ENCODE measurements around the gene EXOSC1.
"Not testable (repeated sequence)": the region's sequence is repeated elsewhere in the genome, so short reads cannot be mapped to it uniquely, and the experiment has no call there.

EXOSC1 gene, protein sequence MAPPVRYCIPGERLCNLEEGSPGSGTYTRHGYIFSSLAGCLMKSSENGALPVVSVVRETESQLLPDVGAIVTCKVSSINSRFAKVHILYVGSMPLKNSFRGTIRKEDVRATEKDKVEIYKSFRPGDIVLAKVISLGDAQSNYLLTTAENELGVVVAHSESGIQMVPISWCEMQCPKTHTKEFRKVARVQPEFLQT

DNA sequence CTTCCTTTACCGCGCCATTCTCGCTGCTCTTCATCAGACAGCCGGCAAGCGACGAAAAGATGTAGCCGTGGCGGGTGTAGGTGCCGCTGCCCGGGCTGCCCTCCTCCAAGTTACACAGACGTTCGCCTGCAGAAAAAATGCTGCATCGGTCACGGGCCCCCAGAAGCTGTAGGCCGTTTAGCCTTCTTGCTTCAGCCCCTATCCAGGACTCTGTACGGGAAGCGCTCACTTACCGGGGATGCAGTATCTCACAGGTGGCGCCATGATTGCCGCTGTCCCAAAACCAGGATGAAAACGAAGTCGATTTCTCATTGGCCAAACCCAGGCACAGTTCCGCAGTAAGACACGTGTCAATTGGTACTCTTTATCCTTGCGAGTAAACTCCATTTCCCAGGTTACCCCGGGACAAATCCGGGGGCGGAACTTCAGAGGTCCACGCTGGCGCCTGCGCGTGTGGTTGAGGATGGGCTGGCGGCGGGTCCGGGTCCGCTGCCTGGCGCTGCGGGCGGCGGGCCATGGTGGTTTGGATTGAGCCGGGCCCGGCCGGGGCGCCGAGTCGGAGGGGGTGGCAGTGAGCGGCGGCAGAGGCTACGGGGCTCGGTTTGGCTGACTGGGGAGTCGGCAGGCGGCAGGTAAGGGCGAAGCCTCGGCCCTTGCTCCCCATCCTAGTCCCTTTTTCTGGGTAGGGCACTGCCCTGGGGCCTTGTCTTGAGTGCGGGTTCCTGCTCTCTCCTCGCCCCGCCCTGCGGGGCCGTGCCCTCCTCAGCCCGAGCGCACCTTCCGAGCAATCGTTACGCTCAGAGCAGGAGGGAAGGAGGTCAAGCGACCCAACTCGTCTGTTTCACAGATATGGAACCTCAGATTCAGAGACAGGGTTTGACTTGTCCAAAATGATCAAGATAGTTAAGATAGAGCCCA is at the start of gene EXOSC1, which contains the start of gene ZDHHC16:
Gene EXOSC1 (minus strand): TSS at position 285 of the 918 bp plus-strand sequence. CDS start 21 bp downstream, at position 264.
Gene ZDHHC16 (plus strand): TSS at position 454 of the 918 bp plus-strand sequence. CDS start 5,501 bp downstream, outside the sequence.
- Histone ChIP-seq H3K4me3 (ENCODE audit: low read depth, low read length) (peak within 1 kb of the TSS; percentile 99), H3K4me1 (ENCODE audit: control insufficient read depth, insufficient read depth, low read length) (no peaks in the 10 kb centered on the region), H3K9ac (ENCODE audit: low read depth, low read length) (peak within 1 kb of the TSS; percentile 86), H3K36me3 (ENCODE audit: control insufficient read depth, insufficient read depth, low read length) (no peaks in the 10 kb centered on the region), H3K9me3 (ENCODE audit: control insufficient read depth, insufficient read depth, low read length) (no peaks in the 10 kb centered on the region), H3K27me3 (ENCODE audit: control insufficient read depth, insufficient read depth, low read length) (no peaks in the 10 kb centered on the region)

DNA sequence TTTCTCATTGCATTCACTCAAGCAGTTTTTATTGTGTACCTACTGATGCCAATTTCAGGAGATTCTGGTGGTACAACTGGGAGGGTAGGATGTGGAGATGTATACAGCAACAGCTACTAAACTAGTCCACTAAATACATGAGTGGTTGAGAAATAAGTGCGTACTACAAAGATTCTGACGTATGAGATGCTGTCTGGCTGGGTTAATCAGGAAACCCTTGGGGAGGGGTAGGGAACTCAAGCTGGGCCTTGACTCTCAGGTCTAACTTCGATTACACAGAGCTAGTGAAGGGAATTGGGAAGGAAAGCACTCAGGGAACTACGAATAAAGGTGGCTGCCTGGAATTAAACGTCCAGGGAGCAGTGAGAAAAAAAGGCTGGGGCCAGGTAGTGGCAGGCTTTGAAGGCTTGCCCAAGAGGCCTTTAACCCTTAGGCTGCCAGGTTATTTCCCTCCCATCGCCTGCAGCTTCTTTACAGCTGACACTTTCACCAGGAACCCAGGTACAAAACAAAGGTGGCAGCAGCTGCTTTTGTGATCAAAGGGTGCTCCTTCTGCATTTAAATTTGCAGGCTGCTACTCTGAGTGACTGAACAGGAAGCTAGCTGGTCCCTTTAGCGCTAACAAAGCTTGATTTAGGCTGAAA is 49.2 kb upstream of the EXOSC1 start:
- Histone ChIP-seq H3K4me1 (ENCODE audit: control insufficient read depth, insufficient read depth, low read length) (peaks cover 20% of the 10 kb centered on the region), H3K4me3 (ENCODE audit: low read depth, low read length) (no peak overlapping the region), H3K9me3 (ENCODE audit: control insufficient read depth, insufficient read depth, low read length) (no peaks in the 10 kb centered on the region), H3K9ac (ENCODE audit: low read depth, low read length) (no peak overlapping the region), H3K27me3 (ENCODE audit: control insufficient read depth, insufficient read depth, low read length) (peaks cover 3% of the 10 kb centered on the region), H3K36me3 (ENCODE audit: control insufficient read depth, insufficient read depth, low read length) (no peaks in the 10 kb centered on the region)

DNA sequence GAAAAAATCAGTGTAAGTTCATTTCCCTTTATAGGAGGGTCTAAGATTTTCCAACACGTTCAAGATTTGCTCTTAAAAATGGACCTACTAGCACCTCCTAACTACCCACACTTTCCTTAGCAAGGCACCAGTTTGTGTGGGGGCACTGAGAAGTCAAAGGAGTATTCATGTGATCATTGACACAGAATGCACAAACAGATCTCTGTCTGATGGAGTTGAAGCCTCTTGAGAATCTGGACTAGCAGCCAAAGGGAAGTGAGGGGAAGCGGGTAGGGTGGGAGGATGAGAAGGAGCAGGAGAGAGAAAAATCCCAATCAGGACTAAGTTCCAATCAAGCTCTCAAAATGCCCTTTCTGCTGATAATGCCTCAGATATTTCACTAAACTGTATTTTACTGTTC is 48.3 kb upstream of the EXOSC1 start:
- Histone ChIP-seq H3K9ac (ENCODE audit: low read depth, low read length) (no peak overlapping the region), H3K9me3 (ENCODE audit: control insufficient read depth, insufficient read depth, low read length) (no peaks in the 10 kb centered on the region), H3K4me1 (ENCODE audit: control insufficient read depth, insufficient read depth, low read length) (peaks cover 20% of the 10 kb centered on the region), H3K36me3 (ENCODE audit: control insufficient read depth, insufficient read depth, low read length) (no peaks in the 10 kb centered on the region), H3K4me3 (ENCODE audit: low read depth, low read length) (no peak overlapping the region), H3K27me3 (ENCODE audit: control insufficient read depth, insufficient read depth, low read length) (no peaks in the 10 kb centered on the region)

DNA sequence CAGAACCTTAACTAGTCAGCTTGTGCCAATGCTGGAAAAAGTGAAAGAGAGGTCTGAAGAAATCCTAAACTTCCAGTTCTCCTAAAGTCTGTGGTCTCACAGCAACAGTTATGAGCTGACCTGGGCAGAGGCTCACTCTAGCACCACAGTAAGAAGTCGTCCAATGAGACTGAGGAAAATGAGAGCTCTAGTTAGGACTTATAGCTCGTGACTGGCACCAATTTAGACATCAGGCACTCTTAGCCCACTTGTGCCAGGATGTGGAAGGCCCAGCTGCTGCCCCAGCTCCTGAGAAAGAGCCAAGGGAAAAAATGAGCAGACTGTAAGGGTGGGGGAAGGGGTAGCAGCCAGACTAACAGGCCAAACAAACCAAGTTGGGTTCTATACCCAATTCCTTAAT is 44.8 kb upstream of the EXOSC1 start:
- peaks cover 13% of the 10 kb centered on the region for H3K4me1 ChIP-seq (ENCODE audit: control insufficient read depth, insufficient read depth, low read length)
- no peaks in the 10 kb centered on the region for H3K9me3 ChIP-seq (ENCODE audit: control insufficient read depth, insufficient read depth, low read length)
- no peak overlapping the region for H3K4me3 ChIP-seq (ENCODE audit: low read depth, low read length)
- no peak overlapping the region for H3K9ac ChIP-seq (ENCODE audit: low read depth, low read length)
- no peaks in the 10 kb centered on the region for H3K36me3 ChIP-seq (ENCODE audit: control insufficient read depth, insufficient read depth, low read length)
- no peaks in the 10 kb centered on the region for H3K27me3 ChIP-seq (ENCODE audit: control insufficient read depth, insufficient read depth, low read length)

DNA sequence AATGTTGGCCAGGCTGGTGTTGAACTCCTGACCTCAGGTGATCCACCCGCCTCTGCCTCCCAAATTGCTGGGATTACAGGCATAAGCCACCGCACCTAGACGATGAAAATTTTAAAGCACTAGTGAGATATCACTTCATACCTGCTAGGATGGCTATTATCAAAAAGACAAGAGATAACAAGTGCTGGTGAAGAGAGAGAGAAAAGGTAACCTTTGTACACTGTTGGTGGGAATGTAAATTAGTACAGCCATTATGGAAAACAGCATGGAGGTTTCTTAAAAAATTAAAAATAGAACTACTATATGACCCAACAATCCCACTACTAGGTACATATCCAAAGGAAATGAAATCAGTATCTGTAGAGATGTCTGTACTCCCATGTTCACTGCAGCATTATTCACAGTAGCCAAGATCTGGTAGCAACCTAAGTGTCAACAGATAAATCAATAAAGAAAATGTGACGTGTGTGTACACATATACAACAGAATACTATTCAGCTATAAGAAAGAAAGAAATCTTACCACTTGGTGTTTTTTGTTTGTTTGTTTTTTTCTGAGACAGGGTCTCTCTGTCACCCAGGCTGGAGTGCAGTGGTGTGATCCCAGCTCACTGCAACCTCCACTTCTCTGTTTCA is 40.0 kb upstream of the EXOSC1 start:
- peaks cover 7% of the 10 kb centered on the region for H3K36me3 ChIP-seq (ENCODE audit: control insufficient read depth, insufficient read depth, low read length)
- H3K4me3 ChIP-seq (ENCODE audit: low read depth, low read length), result no peak overlapping the region

DNA sequence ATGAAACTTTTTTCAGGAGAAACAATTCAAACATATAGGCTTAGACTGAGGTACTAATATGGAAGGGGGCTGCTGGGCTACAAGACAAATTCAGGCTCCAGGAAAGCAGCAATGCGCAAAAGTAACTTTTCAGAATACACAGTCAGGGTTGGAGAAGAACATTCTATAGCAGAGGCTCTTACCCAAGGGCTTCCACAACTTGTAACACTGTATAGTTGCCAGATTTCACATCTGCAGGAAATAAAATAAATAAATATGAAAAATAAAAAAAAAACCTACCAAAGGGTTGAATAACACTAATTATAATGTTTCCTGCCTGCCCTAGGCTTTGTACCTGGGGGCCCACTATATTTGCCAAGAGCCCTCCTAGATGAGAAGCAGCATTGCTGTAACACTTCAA is 38.1 kb upstream of the EXOSC1 start:
- Histone ChIP-seq H3K9ac (ENCODE audit: low read depth, low read length) (no peak overlapping the region), H3K27me3 (ENCODE audit: control insufficient read depth, insufficient read depth, low read length) (no peaks in the 10 kb centered on the region), H3K9me3 (ENCODE audit: control insufficient read depth, insufficient read depth, low read length) (no peaks in the 10 kb centered on the region), H3K36me3 (ENCODE audit: control insufficient read depth, insufficient read depth, low read length) (peaks cover 10% of the 10 kb centered on the region), H3K4me3 (ENCODE audit: low read depth, low read length) (no peak overlapping the region), H3K4me1 (ENCODE audit: control insufficient read depth, insufficient read depth, low read length) (peaks cover 14% of the 10 kb centered on the region)

More for the DNA sequence above, 40.0 kb upstream of the EXOSC1 start:
- Histone ChIP-seq H3K4me1 (ENCODE audit: control insufficient read depth, insufficient read depth, low read length) (peaks cover under 1% of the 10 kb centered on the region), H3K9ac (ENCODE audit: low read depth, low read length) (no peak overlapping the region), H3K9me3 (ENCODE audit: control insufficient read depth, insufficient read depth, low read length) (no peaks in the 10 kb centered on the region), H3K27me3 (ENCODE audit: control insufficient read depth, insufficient read depth, low read length) (no peaks in the 10 kb centered on the region)

DNA sequence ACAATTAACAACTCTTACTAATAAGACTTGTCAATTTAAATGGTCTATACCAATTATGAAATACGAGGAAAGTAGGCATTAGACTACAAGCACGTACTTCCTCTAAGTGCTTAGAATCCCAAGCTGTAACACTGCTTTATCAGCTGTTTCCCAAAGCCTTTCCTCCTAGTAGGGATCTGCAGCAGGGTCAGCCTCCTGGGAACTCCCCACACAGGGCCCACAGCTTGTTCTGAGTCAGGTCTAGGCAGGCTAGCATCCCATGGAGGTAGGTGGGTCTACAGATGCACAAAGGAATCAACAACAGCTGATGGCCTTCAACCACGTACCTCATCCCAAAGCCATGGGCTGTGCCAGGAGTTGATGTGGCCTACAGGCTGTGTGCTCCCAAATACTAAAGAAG is 37.7 kb upstream of the EXOSC1 start:
- no peaks in the 10 kb centered on the region for H3K27me3 ChIP-seq (ENCODE audit: control insufficient read depth, insufficient read depth, low read length)
- no peak overlapping the region for H3K9ac ChIP-seq (ENCODE audit: low read depth, low read length)
- H3K36me3 ChIP-seq (ENCODE audit: control insufficient read depth, insufficient read depth, low read length), result peaks cover 10% of the 10 kb centered on the region

DNA sequence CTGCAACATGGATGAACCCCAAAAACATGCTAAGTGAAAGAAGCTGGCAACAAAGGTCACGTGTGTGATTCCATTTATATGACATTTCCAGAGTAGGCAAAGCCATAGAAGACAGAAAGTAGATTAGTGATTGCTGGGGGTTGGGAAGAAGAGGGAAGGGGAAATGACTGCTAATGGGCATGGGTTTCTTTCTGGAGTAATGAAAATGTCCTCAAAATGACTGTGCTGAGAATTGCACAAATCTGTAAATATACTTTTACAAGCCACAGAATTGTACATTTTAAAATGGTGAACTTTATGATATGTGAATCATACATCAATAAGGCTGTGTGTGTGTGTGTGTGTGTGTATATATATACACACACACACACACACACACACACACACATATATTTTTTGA is 36.6 kb upstream of the EXOSC1 start:
- peaks cover 15% of the 10 kb centered on the region for H3K4me1 ChIP-seq (ENCODE audit: control insufficient read depth, insufficient read depth, low read length)
- no peak overlapping the region for H3K9ac ChIP-seq (ENCODE audit: low read depth, low read length)
- H3K36me3 ChIP-seq (ENCODE audit: control insufficient read depth, insufficient read depth, low read length), result peaks cover 19% of the 10 kb centered on the region
- no peak overlapping the region for H3K4me3 ChIP-seq (ENCODE audit: low read depth, low read length)
- no peaks in the 10 kb centered on the region for H3K27me3 ChIP-seq (ENCODE audit: control insufficient read depth, insufficient read depth, low read length)
- no peaks in the 10 kb centered on the region for H3K9me3 ChIP-seq (ENCODE audit: control insufficient read depth, insufficient read depth, low read length)

More for the DNA sequence above, 37.7 kb upstream of the EXOSC1 start:
- no peaks in the 10 kb centered on the region for H3K9me3 ChIP-seq (ENCODE audit: control insufficient read depth, insufficient read depth, low read length)
- no peak overlapping the region for H3K4me3 ChIP-seq (ENCODE audit: low read depth, low read length)
- peaks cover 15% of the 10 kb centered on the region for H3K4me1 ChIP-seq (ENCODE audit: control insufficient read depth, insufficient read depth, low read length)

DNA sequence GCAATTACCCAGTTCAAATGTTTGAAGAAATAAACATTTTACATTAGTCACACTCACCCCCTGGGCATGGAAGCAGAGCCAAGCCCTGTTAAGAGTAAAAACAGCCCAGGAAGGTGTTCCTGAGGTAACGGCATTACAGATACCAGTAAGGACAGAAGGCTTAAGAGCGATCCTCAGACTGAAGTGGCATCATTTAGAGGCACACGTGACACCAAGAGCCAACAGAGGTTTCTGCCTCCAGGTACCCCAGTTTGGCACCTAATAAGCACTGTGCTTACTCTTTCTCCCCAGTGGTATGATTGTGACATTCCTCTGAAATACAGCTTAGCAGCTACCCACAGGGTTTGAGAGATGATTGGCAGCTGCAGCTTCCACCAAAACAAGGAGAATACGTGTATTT is 35.3 kb upstream of the EXOSC1 start:
- no peaks in the 10 kb centered on the region for H3K27me3 ChIP-seq (ENCODE audit: control insufficient read depth, insufficient read depth, low read length)
- peaks cover 15% of the 10 kb centered on the region for H3K4me1 ChIP-seq (ENCODE audit: control insufficient read depth, insufficient read depth, low read length)
- H3K4me3 ChIP-seq (ENCODE audit: low read depth, low read length), result no peak overlapping the region
- H3K36me3 ChIP-seq (ENCODE audit: control insufficient read depth, insufficient read depth, low read length), result peaks cover 22% of the 10 kb centered on the region
- H3K9me3 ChIP-seq (ENCODE audit: control insufficient read depth, insufficient read depth, low read length), result no peaks in the 10 kb centered on the region
- no peak overlapping the region for H3K9ac ChIP-seq (ENCODE audit: low read depth, low read length)

DNA sequence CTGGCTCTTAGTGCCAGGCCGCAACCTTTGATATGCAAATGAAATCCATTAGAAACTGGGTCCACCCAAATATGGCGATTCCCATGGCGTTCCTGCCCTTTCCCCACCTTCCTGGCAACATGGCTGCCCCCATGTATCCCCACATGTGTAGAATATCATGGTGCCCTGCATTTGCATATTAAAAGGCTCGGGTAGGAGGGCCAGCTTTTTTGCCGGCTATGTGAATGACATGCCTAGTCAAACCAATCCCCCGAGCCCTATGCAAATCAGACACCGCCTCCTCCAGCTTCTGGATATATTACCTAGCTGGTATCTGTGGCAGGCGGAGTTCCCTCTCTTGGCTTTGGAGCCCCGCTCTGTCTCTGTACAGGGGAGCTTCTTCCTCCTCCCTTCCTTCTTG is 34.1 kb upstream of the EXOSC1 start:
- Histone ChIP-seq H3K9me3 (ENCODE audit: control insufficient read depth, insufficient read depth, low read length) (no peaks in the 10 kb centered on the region), H3K9ac (ENCODE audit: low read depth, low read length) (no peak overlapping the region), H3K4me1 (ENCODE audit: control insufficient read depth, insufficient read depth, low read length) (peaks cover 15% of the 10 kb centered on the region), H3K36me3 (ENCODE audit: control insufficient read depth, insufficient read depth, low read length) (peaks cover 22% of the 10 kb centered on the region), H3K27me3 (ENCODE audit: control insufficient read depth, insufficient read depth, low read length) (no peaks in the 10 kb centered on the region), H3K4me3 (ENCODE audit: low read depth, low read length) (no peak overlapping the region)

DNA sequence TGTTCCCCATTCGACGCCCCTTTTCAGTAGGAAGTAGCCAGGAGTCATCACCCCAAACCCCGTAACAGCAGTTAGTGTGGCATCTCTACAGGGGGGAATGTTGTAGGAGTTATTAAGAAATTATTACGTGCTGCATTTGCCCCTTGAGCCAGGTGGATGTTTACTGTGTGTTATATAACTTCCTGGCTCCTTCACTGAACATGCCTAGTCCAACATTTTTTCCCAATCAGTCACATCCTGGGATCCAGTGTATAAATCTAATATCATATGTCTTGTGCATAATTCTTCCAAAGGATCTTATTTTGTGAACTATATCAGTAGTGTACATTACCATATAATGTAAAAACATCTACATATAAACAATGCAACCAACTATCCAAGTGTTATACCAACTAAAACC is 33.6 kb upstream of the EXOSC1 start:
- H3K4me3 ChIP-seq (ENCODE audit: low read depth, low read length); H3K27me3 ChIP-seq (ENCODE audit: control insufficient read depth, insufficient read depth, low read length); H3K9me3 ChIP-seq (ENCODE audit: control insufficient read depth, insufficient read depth, low read length); H3K9ac ChIP-seq (ENCODE audit: low read depth, low read length): not testable (repeated sequence)
- Histone ChIP-seq H3K36me3 (ENCODE audit: control insufficient read depth, insufficient read depth, low read length) (peaks cover 26% of the 10 kb centered on the region), H3K4me1 (ENCODE audit: control insufficient read depth, insufficient read depth, low read length) (peaks cover 15% of the 10 kb centered on the region)

Data from iPS-15b (cell line).